Measurements from ENCODE around the gene KRI1.

KRI1 gene

GRCh38 chr19:10514211-10515145, 51.3 kb downstream of the KRI1 start:
- Histone ChIP-seq H3K27me3 (ENCODE audit: control insufficient read depth in 5 of 5, insufficient read depth in 4 of 5, low read length in 5 of 5) (peaks cover 35 to 70% (median 51%) of the 10 kb centered on the region in 5 donors), H3K27ac (ENCODE audit: low read depth, low read length) (no peak overlapping the region), H3K9ac (ENCODE audit: low read length in 5 of 5) (no peak overlapping the region), H3K4me1 (ENCODE audit: control insufficient read depth in 5 of 5, insufficient read depth in 5 of 5, low read length in 5 of 5) (peaks cover 0 to 37% (median 20%) of the 10 kb centered on the region in 5 donors), H3K36me3 (ENCODE audit: control insufficient read depth in 5 of 5, insufficient read depth in 5 of 5, low read length in 5 of 5) (no peaks in the 10 kb centered on the region), H3K9me3 (ENCODE audit: control insufficient read depth in 5 of 5, low read length in 5 of 5) (no peaks in the 10 kb centered on the region), H3K4me3 (ENCODE audit: low read depth in 1 of 5, low read length in 5 of 5) (no peak overlapping the region)

GRCh38 chr19:10513223-10513622, 52.6 kb downstream of the KRI1 start:
- Histone ChIP-seq H3K27ac (ENCODE audit: low read depth, low read length) (no peak overlapping the region), H3K4me1 (ENCODE audit: control insufficient read depth in 5 of 5, insufficient read depth in 5 of 5, low read length in 5 of 5) (peaks cover 0 to 30% (median 14%) of the 10 kb centered on the region in 5 donors), H3K9ac (ENCODE audit: low read length in 5 of 5) (no peak overlapping the region), H3K4me3 (ENCODE audit: low read depth in 1 of 5, low read length in 5 of 5) (no peak overlapping the region), H3K27me3 (ENCODE audit: control insufficient read depth in 5 of 5, insufficient read depth in 4 of 5, low read length in 5 of 5) (peaks cover 27 to 58% (median 40%) of the 10 kb centered on the region in 5 donors), H3K36me3 (ENCODE audit: control insufficient read depth in 5 of 5, insufficient read depth in 5 of 5, low read length in 5 of 5) (no peaks in the 10 kb centered on the region), H3K9me3 (ENCODE audit: control insufficient read depth in 5 of 5, low read length in 5 of 5) (no peaks in the 10 kb centered on the region)

GRCh38 chr19:10510301-10510802, 55.5 kb downstream of the KRI1 start:
- no peak overlapping the region for H3K4me3 ChIP-seq (ENCODE audit: low read depth in 1 of 5, low read length in 5 of 5)
- H3K9ac ChIP-seq (ENCODE audit: low read length in 5 of 5), result no peak overlapping the region
- peaks cover 0 to 20% (median 2%) of the 10 kb centered on the region in 5 donors for H3K4me1 ChIP-seq (ENCODE audit: control insufficient read depth in 5 of 5, insufficient read depth in 5 of 5, low read length in 5 of 5)
- H3K27me3 ChIP-seq (ENCODE audit: control insufficient read depth in 5 of 5, insufficient read depth in 4 of 5, low read length in 5 of 5), result peaks cover 19 to 30% (median 23%) of the 10 kb centered on the region in 5 donors
- no peak overlapping the region for H3K27ac ChIP-seq (ENCODE audit: low read depth, low read length)
- H3K36me3 ChIP-seq (ENCODE audit: control insufficient read depth in 5 of 5, insufficient read depth in 5 of 5, low read length in 5 of 5), result no peaks in the 10 kb centered on the region
- no peaks in the 10 kb centered on the region for H3K9me3 ChIP-seq (ENCODE audit: control insufficient read depth in 5 of 5, low read length in 5 of 5)

- H3K9ac ChIP-seq (ENCODE audit: low read length in 5 of 5), result no peak overlapping the region
- H3K36me3 ChIP-seq (ENCODE audit: control insufficient read depth in 5 of 5, insufficient read depth in 5 of 5, low read length in 5 of 5), result no peaks in the 10 kb centered on the region
- no peak overlapping the region for H3K4me3 ChIP-seq (ENCODE audit: low read depth in 1 of 5, low read length in 5 of 5)
- H3K27ac ChIP-seq (ENCODE audit: low read depth, low read length), result no peak overlapping the region
- no peaks in the 10 kb centered on the region for H3K9me3 ChIP-seq (ENCODE audit: control insufficient read depth in 5 of 5, low read length in 5 of 5)
- H3K27me3 ChIP-seq (ENCODE audit: control insufficient read depth in 5 of 5, insufficient read depth in 4 of 5, low read length in 5 of 5), result peaks cover 5 to 15% (median 9%) of the 10 kb centered on the region in 5 donors
- H3K4me1 ChIP-seq (ENCODE audit: control insufficient read depth in 5 of 5, insufficient read depth in 5 of 5, low read length in 5 of 5), result peaks cover 0 to 12% (median 2%) of the 10 kb centered on the region in 5 donors
Measured at GRCh38 chr19:10508707-10509106, 57.1 kb downstream of the KRI1 start.

- Histone ChIP-seq H3K4me1 (ENCODE audit: control insufficient read depth in 5 of 5, insufficient read depth in 5 of 5, low read length in 5 of 5) (peaks cover 0 to 19% (median 7%) of the 10 kb centered on the region in 5 donors), H3K9ac (ENCODE audit: low read length in 5 of 5) (no peak overlapping the region), H3K4me3 (ENCODE audit: low read depth in 1 of 5, low read length in 5 of 5) (no peak overlapping the region), H3K36me3 (ENCODE audit: control insufficient read depth in 5 of 5, insufficient read depth in 5 of 5, low read length in 5 of 5) (no peaks in the 10 kb centered on the region), H3K9me3 (ENCODE audit: control insufficient read depth in 5 of 5, low read length in 5 of 5) (no peaks in the 10 kb centered on the region), H3K27ac (ENCODE audit: low read depth, low read length) (no peak overlapping the region), H3K27me3 (ENCODE audit: control insufficient read depth in 5 of 5, insufficient read depth in 4 of 5, low read length in 5 of 5) (peaks cover 0 to 9% (median 2%) of the 10 kb centered on the region in 5 donors)
Measured at GRCh38 chr19:10508036-10508435, 57.8 kb downstream of the KRI1 start.

GRCh38 chr19:10505583-10506229, 60.1 kb downstream of the KRI1 start:
- peaks cover 0 to 6% (median 0%) of the 10 kb centered on the region in 5 donors for H3K27me3 ChIP-seq (ENCODE audit: control insufficient read depth in 5 of 5, insufficient read depth in 4 of 5, low read length in 5 of 5)
- H3K4me3 ChIP-seq (ENCODE audit: low read depth in 1 of 5, low read length in 5 of 5), result peak overlapping the region in 3 of 5 donors; percentile 2 to 22 (median 8)

More at GRCh38 chr19:10505583-10506229, 60.1 kb downstream of the KRI1 start:
- Histone ChIP-seq H3K9ac (ENCODE audit: low read length in 5 of 5) (no peak overlapping the region), H3K27ac (ENCODE audit: low read depth, low read length) (no peak overlapping the region), H3K9me3 (ENCODE audit: control insufficient read depth in 5 of 5, low read length in 5 of 5) (no peaks in the 10 kb centered on the region), H3K4me1 (ENCODE audit: control insufficient read depth in 5 of 5, insufficient read depth in 5 of 5, low read length in 5 of 5) (peaks cover 2 to 34% (median 16%) of the 10 kb centered on the region in 5 donors), H3K36me3 (ENCODE audit: control insufficient read depth in 5 of 5, insufficient read depth in 5 of 5, low read length in 5 of 5) (no peaks in the 10 kb centered on the region)
